MG63 (cell line): ENCODE data around the gene CPLX4. TPM values are rescaled to one million over a fixed set of nuclear protein-coding genes. Genes with fewer than 3 reads are reported as not detected.

Source experiments
- DNase-seq: peaks from one replicate; pipeline ENCODE4 v3.0.0-alpha.2; 2020
- H3K27me3 ChIP-seq: fragments of 250-450 bp; sonication (Bioruptor Pico); 2 replicates; pipeline ENCODE4 v1.5.1; 2020; ENCODE audit warnings: mild to moderate bottlenecking, moderate library complexity
- H3K36me3 ChIP-seq: fragments of 250-450 bp; sonication (Bioruptor Pico); 2 replicates; pipeline ENCODE4 v1.5.1; 2020; ENCODE audit warnings: mild to moderate bottlenecking, moderate library complexity
- H3K4me3 ChIP-seq: fragments of 250-450 bp; sonication (Bioruptor Pico); 2 replicates; pipeline ENCODE4 v1.5.1; 2020; ENCODE audit warnings: mild to moderate bottlenecking, moderate library complexity
- H3K9me3 ChIP-seq: fragments of 250-450 bp; sonication (Bioruptor Pico); 2 replicates; pipeline ENCODE4 v1.5.1; 2020; ENCODE audit warnings: mild to moderate bottlenecking, moderate library complexity
- total RNA-seq: library from RNA; depleted of rRNA; stranded (reverse); fragments of >200 nt; shearing (Covaris generic); gene quantifications from 2 replicates; pipeline ENCODE4 v1.2.3, GENCODE V29; 2014; ENCODE audit warnings: low replicate concordance

CPLX4 gene
- total RNA-seq, 1 experiment from 2014 or later: not detected

- Histone ChIP-seq H3K4me3 (no peak overlapping the region), H3K27me3 (no peaks in the 10 kb centered on the region), H3K9me3 (no peaks in the 10 kb centered on the region), H3K36me3 (peaks cover 26% of the 10 kb centered on the region)
- no peak for DNase-seq
Observed at GRCh38 chr18:59324623-59324971, 6.1 kb upstream of the CPLX4 start.

DNA sequence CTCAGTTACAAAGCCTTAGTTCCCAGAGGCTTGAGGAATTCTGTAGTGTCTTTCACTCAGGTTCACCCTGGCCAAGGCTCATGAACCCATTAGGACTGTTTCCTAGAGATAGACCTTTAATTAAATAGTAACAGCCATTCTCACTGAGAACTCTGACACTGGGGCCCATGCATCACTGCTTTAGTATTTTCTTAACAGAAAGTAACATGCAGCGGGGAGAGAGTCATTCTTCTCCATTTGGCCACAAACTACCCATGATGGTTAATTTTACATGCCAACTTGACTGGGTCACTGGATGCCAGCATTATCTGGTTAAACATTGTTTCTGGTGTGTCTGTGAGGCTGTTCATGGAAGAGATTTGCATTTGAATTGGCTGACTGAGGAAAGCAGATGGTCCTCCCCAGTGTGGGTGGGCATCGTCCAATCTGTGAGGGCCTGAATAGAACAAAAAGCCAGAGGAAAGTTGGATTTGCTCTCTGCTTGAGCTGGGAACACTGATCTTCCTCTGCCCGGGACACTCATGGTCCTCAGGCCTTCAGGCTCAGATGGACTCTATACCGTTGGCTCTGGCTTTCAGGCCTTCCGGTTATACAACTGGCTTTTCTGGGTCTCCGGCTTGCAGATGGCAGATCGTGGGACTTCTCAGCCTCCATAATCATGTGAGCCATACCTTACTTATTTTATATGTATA lies 5.6 kb upstream of the CPLX4 start:
- H3K27me3 ChIP-seq: no peaks in the 10 kb centered on the region; the same call in 1 of the 2 replicates

DNA sequence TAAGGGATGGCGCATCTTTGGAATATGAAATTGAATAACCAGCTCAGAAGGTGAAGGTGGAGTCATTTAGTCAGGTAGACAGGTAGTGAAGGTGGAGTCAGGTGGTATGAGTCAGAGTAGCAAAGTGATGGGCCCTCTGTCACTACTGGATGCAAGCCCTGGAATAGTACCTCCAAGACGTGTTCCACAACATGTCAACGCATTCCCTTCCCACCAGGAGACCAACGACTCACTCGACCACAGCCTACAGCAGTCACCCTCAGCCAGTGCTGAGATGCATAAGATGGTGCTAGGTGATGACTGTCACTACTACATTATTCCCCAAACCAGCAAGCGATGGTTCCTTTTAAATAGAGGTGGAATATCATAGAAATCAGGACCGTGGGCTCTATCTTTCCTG lies 6.8 kb downstream of the CPLX4 start:
- DNase-seq: peak; percentile 60
- Histone ChIP-seq H3K4me3 (no peak overlapping the region), H3K36me3 (no peaks in the 10 kb centered on the region), H3K27me3 (no peaks in the 10 kb centered on the region; the same call in 1 of the 2 replicates), H3K9me3 (no peaks in the 10 kb centered on the region)

More for the DNA sequence above, 5.6 kb upstream of the CPLX4 start:
- Histone ChIP-seq H3K4me3 (no peak overlapping the region), H3K9me3 (no peaks in the 10 kb centered on the region), H3K36me3 (peaks cover 21% of the 10 kb centered on the region)
- DNase-seq: no peak

DNA sequence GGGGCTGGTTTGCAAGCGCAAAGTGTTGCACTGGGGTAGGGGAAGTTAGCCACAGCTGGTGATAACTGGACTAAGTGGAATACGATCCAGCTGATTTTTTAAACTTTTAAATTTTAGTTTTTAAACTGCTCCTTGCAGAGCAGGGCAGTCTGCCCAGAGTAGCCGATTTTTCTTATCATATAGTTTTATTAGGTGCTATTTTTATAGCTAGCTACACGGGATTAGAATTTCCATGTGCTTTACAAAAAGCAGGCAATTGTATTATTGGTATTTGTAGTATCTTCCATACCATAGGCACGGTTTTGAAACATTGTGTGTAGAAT lies 9.6 kb downstream of the CPLX4 start:
- H3K4me3 ChIP-seq: peak overlapping the region; percentile 26
- H3K9me3 ChIP-seq: no peaks in the 10 kb centered on the region
- no peaks in the 10 kb centered on the region; the same call in 1 of the 2 replicates for H3K27me3 ChIP-seq
- no peak for DNase-seq
- H3K36me3 ChIP-seq: no peaks in the 10 kb centered on the region

DNA sequence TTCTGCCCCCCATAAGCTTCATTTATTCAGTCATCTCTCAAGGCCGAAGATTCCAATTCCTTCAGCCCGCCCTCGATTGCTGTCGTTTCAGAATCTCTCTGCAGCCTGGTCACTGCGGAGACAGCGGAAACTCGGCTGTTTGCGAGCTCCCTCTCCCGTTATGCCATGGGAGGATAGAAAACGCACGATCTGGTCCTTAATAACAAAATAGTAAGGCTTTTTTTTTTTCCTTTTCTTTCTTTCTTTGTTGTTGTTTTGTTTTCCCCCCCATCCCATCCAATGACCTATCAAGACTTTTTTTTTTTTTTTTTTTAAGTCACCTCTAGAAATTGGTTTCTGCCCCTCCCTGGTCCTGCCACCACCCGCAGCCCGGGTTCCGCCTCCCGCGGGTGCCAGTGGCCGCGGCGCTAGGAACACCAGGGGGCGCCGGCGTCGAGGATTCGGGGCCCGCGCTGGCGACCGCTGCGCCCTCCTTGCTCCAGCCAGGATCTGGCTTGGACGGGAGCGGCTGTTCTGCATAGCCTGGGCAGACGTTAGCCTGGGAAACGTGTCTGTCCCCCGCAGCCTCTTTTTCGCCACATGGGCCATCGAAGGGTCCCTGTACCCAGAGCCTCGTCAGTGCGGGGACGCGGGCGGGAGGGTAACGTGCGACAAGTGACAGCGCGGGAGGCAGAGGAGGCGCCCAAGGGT lies 10.1 kb downstream of the CPLX4 start:
- Histone ChIP-seq H3K9me3 (no peaks in the 10 kb centered on the region), H3K4me3 (peak overlapping the region; percentile 26), H3K36me3 (no peaks in the 10 kb centered on the region), H3K27me3 (no peaks in the 10 kb centered on the region; the same call in 1 of the 2 replicates)
- DNase-seq: peak; percentile 65

DNA sequence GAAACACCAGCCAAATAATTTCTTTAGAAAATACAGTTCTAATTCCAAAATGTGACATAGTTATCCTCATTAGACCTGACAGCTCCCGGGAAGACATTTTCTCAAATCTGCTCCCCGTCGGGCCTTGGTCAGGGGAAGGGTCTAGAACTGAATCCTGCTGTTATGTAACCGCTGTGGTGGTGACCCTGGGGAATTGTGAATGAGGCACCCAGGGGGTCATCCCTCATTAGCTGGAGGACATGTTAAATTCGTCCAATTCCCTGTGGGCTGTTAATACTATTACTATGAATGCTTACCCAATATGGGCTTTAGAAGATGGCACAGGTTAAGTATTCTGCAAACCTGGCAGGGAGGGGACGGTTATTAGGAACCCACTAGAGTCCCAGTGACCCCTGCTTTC lies 11.8 kb downstream of the CPLX4 start:
- no peaks in the 10 kb centered on the region for H3K9me3 ChIP-seq
- no peak for DNase-seq
- H3K27me3 ChIP-seq: no peaks in the 10 kb centered on the region; the same call in 1 of the 2 replicates
- H3K4me3 ChIP-seq: no peak overlapping the region
- no peaks in the 10 kb centered on the region for H3K36me3 ChIP-seq

GRCh38 chr18:59305295-59305694 lies 13.2 kb downstream of the CPLX4 start:
- no peak for DNase-seq
- Histone ChIP-seq H3K9me3 (no peaks in the 10 kb centered on the region), H3K27me3 (no peaks in the 10 kb centered on the region), H3K4me3 (no peak overlapping the region), H3K36me3 (no peaks in the 10 kb centered on the region)

DNA sequence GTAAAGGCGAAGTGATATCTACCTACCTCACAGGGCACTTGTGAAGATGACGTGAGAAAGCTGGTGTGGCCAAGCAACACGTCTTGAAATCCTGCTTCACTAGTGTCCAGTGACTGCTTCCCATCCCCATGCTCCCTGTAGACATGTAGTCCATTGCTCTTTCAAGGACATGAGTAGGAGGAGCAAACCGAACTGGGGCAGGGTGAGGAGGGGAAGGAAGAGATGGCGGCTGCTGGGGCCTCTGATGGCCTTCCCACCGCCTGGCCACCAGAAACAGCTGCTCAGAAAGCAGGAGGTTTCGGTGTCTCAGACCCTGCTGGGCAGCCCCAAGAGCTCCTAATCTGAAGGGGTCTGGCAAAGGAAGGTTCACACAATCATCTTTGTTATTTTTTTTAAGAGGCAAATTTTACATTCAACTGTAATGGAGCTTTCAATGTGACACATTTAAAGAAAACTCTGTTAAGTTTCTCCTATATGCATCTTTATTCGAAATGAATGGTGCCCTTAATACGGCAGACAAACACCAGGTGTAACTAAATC lies 14.7 kb downstream of the CPLX4 start:
- no peak overlapping the region for H3K4me3 ChIP-seq
- H3K9me3 ChIP-seq: no peaks in the 10 kb centered on the region
- DNase-seq: no peak
- H3K36me3 ChIP-seq: no peaks in the 10 kb centered on the region
- H3K27me3 ChIP-seq: no peaks in the 10 kb centered on the region

- H3K36me3 ChIP-seq: no peaks in the 10 kb centered on the region
- no peaks in the 10 kb centered on the region for H3K9me3 ChIP-seq
- H3K4me3 ChIP-seq: no peak overlapping the region
- no peaks in the 10 kb centered on the region for H3K27me3 ChIP-seq
- no peak for DNase-seq
Observed at GRCh38 chr18:59303006-59303405, 15.4 kb downstream of the CPLX4 start.

DNA sequence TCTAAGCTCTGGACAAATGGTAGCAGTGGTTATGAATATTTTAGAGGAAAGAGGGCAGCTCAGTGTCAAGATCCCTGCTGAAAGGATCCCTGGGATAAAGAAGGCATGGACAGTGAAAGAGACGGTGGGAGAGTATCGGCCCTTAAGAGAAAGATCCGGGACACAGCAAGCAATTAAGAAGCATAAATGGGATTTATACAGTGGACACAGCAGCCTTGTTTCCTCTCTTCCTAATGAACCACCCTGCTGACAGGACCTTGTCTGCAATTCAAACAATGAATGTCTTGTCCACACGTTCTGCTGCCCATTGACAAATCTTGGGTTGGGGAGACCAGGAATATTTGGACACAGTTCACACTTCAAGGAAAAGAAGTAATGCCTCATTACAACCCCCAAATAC lies 16.5 kb downstream of the CPLX4 start:
- Histone ChIP-seq H3K9me3 (no peaks in the 10 kb centered on the region), H3K4me3 (no peak overlapping the region), H3K27me3 (no peaks in the 10 kb centered on the region), H3K36me3 (no peaks in the 10 kb centered on the region)
- DNase-seq: no peak

GRCh38 chr18:59300676-59301285 lies 17.7 kb downstream of the CPLX4 start:
- no peaks in the 10 kb centered on the region for H3K27me3 ChIP-seq
- no peaks in the 10 kb centered on the region for H3K36me3 ChIP-seq
- DNase-seq: no peak
- no peak overlapping the region for H3K4me3 ChIP-seq
- H3K9me3 ChIP-seq: no peaks in the 10 kb centered on the region

GRCh38 chr18:59298871-59299270 lies 19.6 kb downstream of the CPLX4 start:
- Histone ChIP-seq H3K27me3 (peaks cover 7% of the 10 kb centered on the region), H3K4me3 (no peak overlapping the region), H3K36me3 (no peaks in the 10 kb centered on the region), H3K9me3 (no peaks in the 10 kb centered on the region)
- DNase-seq: no peak

DNA sequence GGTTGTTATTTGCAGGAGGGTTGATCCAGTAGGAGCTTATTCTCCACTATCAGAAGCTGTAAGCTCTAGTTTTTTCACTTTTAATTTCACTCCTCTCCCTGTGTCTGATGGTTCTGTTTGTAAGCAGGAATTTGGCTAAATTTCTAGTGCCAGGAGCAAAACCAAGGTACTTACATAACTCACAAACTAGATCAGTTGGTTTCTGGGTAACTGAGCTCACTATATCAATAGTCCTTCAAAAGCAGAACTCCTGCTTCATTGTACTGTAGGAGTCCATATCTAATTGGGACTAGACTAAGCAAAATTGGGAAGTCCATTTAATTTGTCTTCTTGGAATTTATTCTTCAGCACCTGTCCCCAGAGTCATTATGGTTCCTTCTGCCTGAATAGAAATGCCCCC lies 25.1 kb downstream of the CPLX4 start:
- Histone ChIP-seq H3K9me3 (no peaks in the 10 kb centered on the region), H3K27me3 (peaks cover 26% of the 10 kb centered on the region), H3K4me3 (no peak overlapping the region), H3K36me3 (no peaks in the 10 kb centered on the region)
- DNase-seq: no peak

GRCh38 chr18:59286341-59286740 lies 32.1 kb downstream of the CPLX4 start:
- peaks cover 58% of the 10 kb centered on the region for H3K27me3 ChIP-seq
- no peak for DNase-seq
- H3K36me3 ChIP-seq: no peaks in the 10 kb centered on the region
- H3K9me3 ChIP-seq: no peaks in the 10 kb centered on the region
- H3K4me3 ChIP-seq: no peak overlapping the region

DNA sequence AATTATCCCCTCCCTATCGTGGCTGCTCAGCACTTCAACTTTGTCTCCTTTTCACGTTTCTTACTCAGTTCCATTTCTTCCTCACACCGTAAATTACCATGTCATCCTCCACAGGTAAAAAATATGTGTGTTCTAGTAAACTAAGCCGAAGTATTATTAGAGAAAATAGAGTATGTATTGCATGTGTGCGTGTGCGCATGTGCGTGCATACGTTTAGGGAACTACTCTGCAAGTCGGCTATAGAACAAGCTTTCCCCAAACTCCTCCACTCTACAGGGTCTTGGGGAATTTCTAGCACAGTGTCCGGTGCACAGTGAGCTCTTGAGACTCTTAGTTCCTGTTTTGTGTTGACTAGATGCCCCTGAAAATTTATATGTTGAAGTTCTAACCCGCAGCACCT lies 36.1 kb downstream of the CPLX4 start:
- Histone ChIP-seq H3K36me3 (no peaks in the 10 kb centered on the region), H3K9me3 (no peaks in the 10 kb centered on the region), H3K27me3 (peaks cover 68% of the 10 kb centered on the region), H3K4me3 (no peak overlapping the region)
- no peak for DNase-seq

- Histone ChIP-seq H3K27me3 (peaks cover 51% of the 10 kb centered on the region), H3K4me3 (no peak overlapping the region), H3K36me3 (no peaks in the 10 kb centered on the region), H3K9me3 (no peaks in the 10 kb centered on the region)
- DNase-seq: no peak
Observed at GRCh38 chr18:59279722-59280121, 38.7 kb downstream of the CPLX4 start.

- no peak for DNase-seq
- Histone ChIP-seq H3K9me3 (no peaks in the 10 kb centered on the region), H3K36me3 (no peaks in the 10 kb centered on the region), H3K27me3 (peaks cover 50% of the 10 kb centered on the region), H3K4me3 (no peak overlapping the region)
Observed at GRCh38 chr18:59279193-59279592, 39.3 kb downstream of the CPLX4 start.

DNA sequence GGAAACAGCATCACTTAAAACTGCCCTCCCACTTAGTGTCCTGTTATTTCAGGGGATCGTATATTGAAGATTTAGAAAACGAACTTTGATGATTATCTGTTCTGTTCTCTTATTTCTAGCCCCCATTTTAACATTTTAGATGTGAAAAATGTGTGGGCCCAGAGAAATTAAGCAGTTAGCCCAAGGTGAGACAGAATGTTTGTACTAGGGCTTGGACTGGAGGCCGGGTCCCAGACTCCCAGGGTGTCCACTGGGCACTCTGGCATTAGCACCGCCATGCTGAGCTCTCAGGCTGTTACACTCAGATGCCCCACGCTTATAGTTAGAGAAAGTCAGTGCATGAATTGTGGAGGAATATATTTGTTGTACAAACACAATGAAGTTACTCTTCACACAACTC lies 39.7 kb downstream of the CPLX4 start:
- Histone ChIP-seq H3K4me3 (no peak overlapping the region), H3K27me3 (peaks cover 50% of the 10 kb centered on the region), H3K9me3 (no peaks in the 10 kb centered on the region), H3K36me3 (no peaks in the 10 kb centered on the region)
- no peak for DNase-seq
